Osteocyte (in vitro differentiated cells): ENCODE data around the gene RRAD. TPM values are rescaled to one million over a fixed set of nuclear protein-coding genes. Genes with fewer than 3 reads are reported as not detected.
A peak's percentile ranks its signal among the peaks of the same experiment; 100 is the strongest.
"Not testable (repeated sequence)": the region's sequence is repeated elsewhere in the genome, so short reads cannot be mapped to it uniquely, and the experiment has no call there.

Experiments
- DNase-seq: peaks from one replicate; pipeline ENCODE4 v3.0.0; 2021; ENCODE audit warnings: mixed read lengths; ENCODE audit not compliant: unreplicated experiment; ENCODE audit errors: extremely low spot score
- H3K27ac Mint-ChIP-seq: one replicate; pipeline ENCODE4 v1.8.0; 2021; ENCODE audit warnings: mild to moderate bottlenecking, mixed read lengths; ENCODE audit not compliant: unreplicated experiment
- H3K27me3 Mint-ChIP-seq: one replicate; pipeline ENCODE4 v1.8.0; 2021; ENCODE audit warnings: mixed read lengths; ENCODE audit not compliant: unreplicated experiment
- H3K36me3 Mint-ChIP-seq: one replicate; pipeline ENCODE4 v1.8.0; 2021; ENCODE audit warnings: mixed read lengths; ENCODE audit not compliant: unreplicated experiment
- H3K4me1 Mint-ChIP-seq: one replicate; pipeline ENCODE4 v1.8.0; 2021; ENCODE audit warnings: mixed read lengths; ENCODE audit not compliant: unreplicated experiment
- H3K4me3 Mint-ChIP-seq: one replicate; pipeline ENCODE4 v1.8.0; 2021; ENCODE audit warnings: mild to moderate bottlenecking, moderate library complexity, mixed read lengths; ENCODE audit not compliant: unreplicated experiment
- H3K9me3 Mint-ChIP-seq: one replicate; pipeline ENCODE4 v1.8.0; 2021; ENCODE audit warnings: mixed read lengths; ENCODE audit not compliant: unreplicated experiment
- CTCF ChIP-seq: fragments of 200-600 bp; sonication (generic); IDR thresholded peaks from 2 replicates; pipeline ENCODE4 v1.5.0; 2021; ENCODE audit warnings: antibody characterized with exemption, mild to moderate bottlenecking, moderate library complexity
- total RNA-seq: library from RNA; stranded (reverse); gene quantifications from 2 replicates; pipeline ENCODE4 v1.2.1, GENCODE V29; 2021

RRAD gene
- total RNA-seq, 1 donor from 2014 or later = 0.89 TPM

- DNase-seq = no peak
- H3K27ac Mint-ChIP-seq = no peak overlapping the region
- H3K36me3 Mint-ChIP-seq = no peaks in the 10 kb centered on the region
- peaks cover 28% of the 10 kb centered on the region for H3K27me3 Mint-ChIP-seq
- H3K4me3 Mint-ChIP-seq = no peak overlapping the region
- no peaks in the 10 kb centered on the region for H3K9me3 Mint-ChIP-seq
- no peak for TF ChIP-seq CTCF
- no peaks in the 10 kb centered on the region for H3K4me1 Mint-ChIP-seq
Observed at GRCh38 chr16:66960270-66960669, 34.9 kb upstream of the RRAD start.

GRCh38 chr16:66959704-66960161 lies 34.4 kb upstream of the RRAD start:
- Mint-ChIP-seq H3K4me3 (no peak overlapping the region), H3K4me1 (no peaks in the 10 kb centered on the region), H3K36me3 (no peaks in the 10 kb centered on the region), H3K9me3 (no peaks in the 10 kb centered on the region), H3K27ac (no peak overlapping the region), H3K27me3 (peaks cover 23% of the 10 kb centered on the region)
- no peak for TF ChIP-seq CTCF
- no peak for DNase-seq

GRCh38 chr16:66958857-66959703 lies 33.7 kb upstream of the RRAD start:
- TF ChIP-seq CTCF = no peak
- H3K36me3 Mint-ChIP-seq = no peaks in the 10 kb centered on the region
- no peak overlapping the region for H3K4me3 Mint-ChIP-seq

GRCh38 chr16:66956154-66956457 lies 30.8 kb upstream of the RRAD start:
- H3K4me3 Mint-ChIP-seq, H3K9me3 Mint-ChIP-seq, H3K27ac Mint-ChIP-seq, H3K4me1 Mint-ChIP-seq, DNase-seq, H3K36me3 Mint-ChIP-seq: not testable (repeated sequence)
- H3K27me3 Mint-ChIP-seq = peaks cover 33% of the 10 kb centered on the region

More at GRCh38 chr16:66958857-66959703, 33.7 kb upstream of the RRAD start:
- DNase-seq = no peak
- no peak overlapping the region for H3K27ac Mint-ChIP-seq
- H3K27me3 Mint-ChIP-seq = peaks cover 20% of the 10 kb centered on the region
- H3K4me1 Mint-ChIP-seq = no peaks in the 10 kb centered on the region
- H3K9me3 Mint-ChIP-seq = no peaks in the 10 kb centered on the region

- not testable (repeated sequence) for H3K4me1 Mint-ChIP-seq, H3K4me3 Mint-ChIP-seq, H3K27ac Mint-ChIP-seq, H3K9me3 Mint-ChIP-seq, DNase-seq, H3K36me3 Mint-ChIP-seq
- peaks cover 33% of the 10 kb centered on the region for H3K27me3 Mint-ChIP-seq
Observed at GRCh38 chr16:66955363-66956153, 30.2 kb upstream of the RRAD start.

- Mint-ChIP-seq H3K27me3 (peaks cover 36% of the 10 kb centered on the region), H3K36me3 (peaks cover 3% of the 10 kb centered on the region), H3K9me3 (peaks cover 9% of the 10 kb centered on the region), H3K4me1 (no peaks in the 10 kb centered on the region), H3K4me3 (no peak overlapping the region), H3K27ac (no peak overlapping the region)
- TF ChIP-seq CTCF = peak; percentile 83
- DNase-seq = no peak
Observed at GRCh38 chr16:66954097-66954659, 28.8 kb upstream of the RRAD start.
